Endothelial cell of umbilical vein (primary cell): Measurements from ENCODE around the gene CCDC74A. TPM values are rescaled to one million over a fixed set of nuclear protein-coding genes. Genes with fewer than 3 reads are reported as not detected.

Experiments
- BruUV-seq: library from RNA; stranded (reverse); fragments of 400-500 nt; replicated peaks from 2 replicates; lab custom pipeline; 2021; lab: Mats Ljungman, UMichigan
- CTCF ChIA-PET: fragments of 300-600, 350-600 bp; sonication (Branson Sonifier 250); formaldehyde crosslinking; loops from one replicate; lab custom pipeline; 2021; ENCODE audit warnings: antibody characterized with exemption, inconsistent platforms; lab: Charles Lee
- POLR2A ChIA-PET: fragments of 300-600, 350-600 bp; sonication (Branson Sonifier 250); formaldehyde crosslinking; loops from one replicate; lab custom pipeline; 2021; ENCODE audit warnings: antibody characterized with exemption, inconsistent platforms; lab: Charles Lee
- DNase-seq: peaks from one replicate; pipeline ENCODE4 v3.0.0-alpha.2; 2011; ENCODE audit warnings: low read depth, low spot score
- FAIRE-seq: peaks from 2 replicates; lab custom pipeline; 2011; peaks lifted over from hg19 to GRCh38; lab: Jason Lieb, UNC
- H2AFZ ChIP-seq: 2 replicates; pipeline ENCODE4 v1.6.0; 2012; ENCODE audit warnings: low read depth, low read length, control low read depth, inconsistent platforms
- H3K27ac ChIP-seq: 2 replicates; pipeline ENCODE4 v1.5.1; 2011; ENCODE audit warnings: low read depth, mild to moderate bottlenecking, control low read depth, low read length, moderate library complexity; ENCODE audit not compliant: insufficient read depth
- H3K27me3 ChIP-seq, 2 experiments: 2 replicates each; pipeline versions ENCODE4 v1.6.0 to v1.6.1; 2011; ENCODE audit warnings: low read length in 2 of 2, mixed read lengths in 1 of 2; ENCODE audit not compliant: control insufficient read depth in 2 of 2, insufficient read depth in 2 of 2
- H3K36me3 ChIP-seq, 2 experiments: 2 replicates in 1 of 2; 3 replicates in 1 of 2; pipeline ENCODE4 v1.5.1; 2011; ENCODE audit warnings: low read length in 2 of 2, mild to moderate bottlenecking in 1 of 2, moderate library complexity in 1 of 2; ENCODE audit not compliant: control insufficient read depth in 2 of 2, insufficient read depth in 2 of 2; ENCODE audit errors: extremely low read depth in 1 of 2
- H3K4me1 ChIP-seq: 3 replicates; pipeline ENCODE4 v1.5.1; 2011; ENCODE audit warnings: mild to moderate bottlenecking, low read length; ENCODE audit not compliant: control insufficient read depth, insufficient read depth; ENCODE audit errors: extremely low read depth
- H3K4me2 ChIP-seq: 2 replicates; pipeline ENCODE4 v1.6.1; 2011; ENCODE audit warnings: low read length, control low read depth, mixed read lengths; ENCODE audit not compliant: insufficient read depth
- H3K4me3 ChIP-seq, 3 experiments: fragments of 200-600 bp in 1 of 3; sonication (generic), shearing (Covaris generic) in 1 of 3; replicated peaks in 1 of 3; 2 replicates each; pipeline ENCODE4 v1.5.1; 2011 to 2016; ENCODE audit warnings: control low read depth in 3 of 3, low read length in 3 of 3, mild to moderate bottlenecking in 2 of 3, inconsistent platforms in 1 of 3, low read depth in 1 of 3, moderate library complexity in 1 of 3; ENCODE audit not compliant: insufficient read depth in 1 of 3
- H3K79me2 ChIP-seq: 2 replicates; pipeline ENCODE4 v1.6.0; 2012; ENCODE audit warnings: low read length, inconsistent platforms; ENCODE audit not compliant: control insufficient read depth, insufficient read depth
- H3K9ac ChIP-seq: replicated peaks from 2 replicates; pipeline ENCODE3; 2011; ENCODE audit warnings: low read length, control low read depth; ENCODE audit not compliant: insufficient read depth; ENCODE audit errors: extremely low read depth
- H3K9me1 ChIP-seq: replicated peaks from 3 replicates; pipeline ENCODE4 v1.6.0; 2011; ENCODE audit warnings: mild to moderate bottlenecking, low read length; ENCODE audit not compliant: control insufficient read depth, insufficient read depth; ENCODE audit errors: extremely low read depth
- H3K9me3 ChIP-seq: replicated peaks from 2 replicates; pipeline ENCODE4 v1.5.1; 2012; ENCODE audit warnings: low read length, inconsistent platforms; ENCODE audit not compliant: control insufficient read depth, insufficient read depth
- H4K20me1 ChIP-seq: replicated peaks from 2 replicates; pipeline ENCODE3; 2011; ENCODE audit warnings: mild to moderate bottlenecking, low read length; ENCODE audit not compliant: control insufficient read depth, insufficient read depth; ENCODE audit errors: extremely low read depth
- EZH2 ChIP-seq: IDR thresholded peaks from 2 replicates; pipeline ENCODE4 v1.6.1; 2012; ENCODE audit warnings: borderline replicate concordance, low read depth, mild to moderate bottlenecking, moderate library complexity, low read length, inconsistent platforms; ENCODE audit not compliant: severe bottlenecking
- FOS ChIP-seq: IDR thresholded peaks from 2 replicates; pipeline ENCODE4 v1.6.1; 2011; ENCODE audit warnings: mild to moderate bottlenecking, low read length, moderate library complexity, borderline replicate concordance; ENCODE audit not compliant: insufficient read depth
- GATA2 ChIP-seq: IDR thresholded peaks from 2 replicates; pipeline ENCODE4 v1.7.0; 2011; ENCODE audit warnings: low read depth, mild to moderate bottlenecking, moderate library complexity, mixed read lengths, low read length; ENCODE audit not compliant: insufficient read length, insufficient read depth
- JUN ChIP-seq: IDR thresholded peaks from 2 replicates; pipeline ENCODE4 v1.6.1; 2011; ENCODE audit warnings: borderline replicate concordance, low read depth; ENCODE audit not compliant: insufficient read length, insufficient read depth
- MYC ChIP-seq: IDR thresholded peaks from one replicate; pipeline ENCODE4 v1.6.1; 2011; ENCODE audit warnings: mild to moderate bottlenecking, low read depth, low read length
- POLR2A ChIP-seq: IDR thresholded peaks from 2 replicates; pipeline ENCODE4 v1.6.1; 2012; ENCODE audit warnings: low read depth, mild to moderate bottlenecking, control low read depth, low read length
- POLR2AphosphoS5 ChIP-seq: IDR thresholded peaks from 2 replicates; pipeline ENCODE4 v1.6.1; 2012; ENCODE audit warnings: low read depth, mild to moderate bottlenecking, control low read depth, low read length, moderate library complexity; ENCODE audit not compliant: insufficient read depth
- dilution Hi-C: fragments of 300-500 bp; cut with MboI; formaldehyde crosslinking; loops from one replicate; pipeline ENCODE4 v1.15.0; 2019; ENCODE audit warnings: low sequenced_read_pairs; ENCODE audit not compliant: extremely low pct_ligation_motif_present
- intact Hi-C: fragments of 100-400 bp; cut with micrococcal nuclease; formaldehyde crosslinking; loops from one replicate; pipeline ENCODE4 v1.10.0; 2022
- polyA plus RNA-seq, 4 experiments: library from polyadenylated mRNA; depleted of rRNA in 3 of 4; stranded (reverse) in 3 of 4; unstranded in 1 of 4; fragments of >200 nt; gene quantifications; 2 replicates each; pipeline versions ENCODE4 v1.2.1 to v1.2.3, GENCODE V29; 2011 to 2012; ENCODE audit warnings: missing spikeins in 1 of 4
- total RNA-seq: library from RNA; stranded (reverse); gene quantifications from 2 replicates; pipeline ENCODE4 v1.2.3, GENCODE V29; 2021
- TF ChIP-seq, protein P1 (sequence below): IDR thresholded peaks from 2 replicates; pipeline ENCODE4 v1.6.1; 2011; ENCODE audit not compliant: insufficient read depth, insufficient read length
- TF ChIP-seq, protein P2 (sequence below), 2 donors: IDR thresholded peaks; 1 replicate in 1 of 2; 2 replicates in 1 of 2; pipeline ENCODE4 v1.5.1; 2011; ENCODE audit warnings: low read length in 2 of 2, mild to moderate bottlenecking in 2 of 2, moderate library complexity in 2 of 2, control low read depth in 1 of 2, inconsistent platforms in 1 of 2, low read depth in 1 of 2; ENCODE audit not compliant: insufficient read depth in 1 of 2; ENCODE audit errors: extremely low read depth in 1 of 2

The CCDC74A gene
- total and polyA plus RNA-seq, 2 donors (not counting 3 experiments of a cell fraction or from before 2014, with no cell fraction given): 7.0 to 11.7 TPM

DNA sequence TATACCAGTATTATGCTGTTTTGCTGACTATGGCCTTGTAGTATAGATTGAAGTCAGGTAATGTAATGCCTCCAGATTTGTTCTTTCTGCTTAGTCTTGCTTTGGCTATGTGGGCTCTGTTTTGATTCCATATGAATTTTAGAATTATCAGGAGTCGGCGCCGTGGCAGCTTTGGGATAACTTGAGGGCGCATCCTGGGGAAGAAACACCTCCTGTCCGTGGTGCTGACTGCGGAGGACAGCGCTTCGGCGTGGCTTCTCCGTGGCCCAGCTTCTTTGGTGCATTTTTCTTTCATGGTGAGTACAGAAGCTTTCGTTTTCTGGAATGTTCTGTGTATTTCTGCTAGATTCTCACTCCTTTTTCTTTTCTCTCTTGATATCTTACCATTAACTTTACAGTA lies 25.2 kb downstream of the CCDC74A start:
- Histone ChIP-seq H3K4me1 (no peaks in the 10 kb centered on the region), H3K79me2 (no peaks in the 10 kb centered on the region), H3K9ac (no peak overlapping the region), H3K36me3 (no peaks in the 10 kb centered on the region), H3K4me3 (no peak overlapping the region), H4K20me1 (no peaks in the 10 kb centered on the region), H3K27ac (no peak overlapping the region), H3K9me1 (no peaks in the 10 kb centered on the region), H3K9me3 (no peaks in the 10 kb centered on the region), H3K27me3 (peaks cover 0 to 2% of the 10 kb centered on the region in 2 experiments), H2AFZ (no peak overlapping the region), H3K4me2 (no peak overlapping the region)
- no TSS peak for BruUV-seq
- ChIA-PET CTCF (no interaction called here), POLR2A (no interaction called here)
- dilution Hi-C loops: no loop called here
- FAIRE-seq (no peak), DNase-seq (no peak)
- TF ChIP-seq POLR2A (no peak), POLR2AphosphoS5 (no peak), EZH2 (no peak), JUN (no peak), MYC (no peak), FOS (no peak), GATA2 (no peak)
- TF ChIP-seq, protein P1, sequence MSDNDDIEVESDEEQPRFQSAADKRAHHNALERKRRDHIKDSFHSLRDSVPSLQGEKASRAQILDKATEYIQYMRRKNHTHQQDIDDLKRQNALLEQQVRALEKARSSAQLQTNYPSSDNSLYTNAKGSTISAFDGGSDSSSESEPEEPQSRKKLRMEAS: no peak
- TF ChIP-seq, protein P2, sequence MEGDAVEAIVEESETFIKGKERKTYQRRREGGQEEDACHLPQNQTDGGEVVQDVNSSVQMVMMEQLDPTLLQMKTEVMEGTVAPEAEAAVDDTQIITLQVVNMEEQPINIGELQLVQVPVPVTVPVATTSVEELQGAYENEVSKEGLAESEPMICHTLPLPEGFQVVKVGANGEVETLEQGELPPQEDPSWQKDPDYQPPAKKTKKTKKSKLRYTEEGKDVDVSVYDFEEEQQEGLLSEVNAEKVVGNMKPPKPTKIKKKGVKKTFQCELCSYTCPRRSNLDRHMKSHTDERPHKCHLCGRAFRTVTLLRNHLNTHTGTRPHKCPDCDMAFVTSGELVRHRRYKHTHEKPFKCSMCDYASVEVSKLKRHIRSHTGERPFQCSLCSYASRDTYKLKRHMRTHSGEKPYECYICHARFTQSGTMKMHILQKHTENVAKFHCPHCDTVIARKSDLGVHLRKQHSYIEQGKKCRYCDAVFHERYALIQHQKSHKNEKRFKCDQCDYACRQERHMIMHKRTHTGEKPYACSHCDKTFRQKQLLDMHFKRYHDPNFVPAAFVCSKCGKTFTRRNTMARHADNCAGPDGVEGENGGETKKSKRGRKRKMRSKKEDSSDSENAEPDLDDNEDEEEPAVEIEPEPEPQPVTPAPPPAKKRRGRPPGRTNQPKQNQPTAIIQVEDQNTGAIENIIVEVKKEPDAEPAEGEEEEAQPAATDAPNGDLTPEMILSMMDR (IDR thresholded peaks at IDR 0.05; ENCODE audit: extremely low read depth in 1 of 2, insufficient read depth in 1 of 2, low read depth in 1 of 2, low read length in 2 of 2): no peak
- intact Hi-C loops: no loop called here
